Neural cell (in vitro differentiated cells): ENCODE measurements around the gene BANP. TPM values are rescaled to one million over a fixed set of nuclear protein-coding genes. Genes with fewer than 3 reads are reported as not detected.

Experiments
- H2AFZ ChIP-seq: fragments of 200-600, 300-800 bp; sonication (generic), shearing (Covaris generic); 2 replicates; pipeline ENCODE4 v1.6.0; 2014; ENCODE audit warnings: low read depth, mild to moderate bottlenecking, antibody characterized with exemption, low read length, moderate library complexity
- H3F3A ChIP-seq: fragments of 200-600 bp; shearing (Covaris generic); 2 replicates; pipeline ENCODE4 v1.6.1; 2016; ENCODE audit warnings: mild to moderate bottlenecking, moderate library complexity, mixed read lengths, antibody characterized with exemption, low read length; ENCODE audit not compliant: insufficient read depth, poor library complexity, severe bottlenecking
- H3K27ac ChIP-seq: fragments of 200-600, 300-800 bp; sonication (generic), shearing (Covaris generic); 2 replicates; pipeline ENCODE4 v1.5.1; 2014; ENCODE audit warnings: mild to moderate bottlenecking, low read length, moderate library complexity
- H3K27me3 ChIP-seq: fragments of 300-800, 200-600 bp; sonication (generic), shearing (Covaris generic); 2 replicates; pipeline ENCODE4 v1.6.0; 2014; ENCODE audit warnings: mild to moderate bottlenecking, low read depth, low read length, moderate library complexity; ENCODE audit not compliant: insufficient read depth
- H3K36me3 ChIP-seq: fragments of 300-800, 200-600 bp; sonication (generic), shearing (Covaris generic); 2 replicates; pipeline ENCODE4 v1.5.1; 2014; ENCODE audit warnings: mild to moderate bottlenecking, antibody characterized with exemption, low read length, moderate library complexity; ENCODE audit not compliant: insufficient read depth
- H3K4me2 ChIP-seq: fragments of 300-800, 200-600 bp; sonication (generic), shearing (Covaris generic); 2 replicates; pipeline ENCODE4 v1.6.0; 2014; ENCODE audit warnings: mild to moderate bottlenecking, low read length
- H3K4me3 ChIP-seq: fragments of 300-800, 200-600 bp; sonication (generic), shearing (Covaris generic); 2 replicates; pipeline ENCODE4 v1.5.1; 2014; ENCODE audit warnings: mild to moderate bottlenecking, low read length, moderate library complexity
- H3K79me2 ChIP-seq: fragments of 200-600 bp; shearing (Covaris generic); replicated peaks from 2 replicates; pipeline ENCODE4 v1.6.0; 2014; ENCODE audit warnings: mild to moderate bottlenecking, low read length, moderate library complexity; ENCODE audit not compliant: insufficient read depth
- H3K9ac ChIP-seq: fragments of 300-800, 200-600 bp; sonication (generic), shearing (Covaris generic); 2 replicates; pipeline ENCODE4 v1.6.1; 2016; ENCODE audit warnings: mild to moderate bottlenecking, low read length, mixed read lengths
- H3K9me2 ChIP-seq: fragments of 200-600 bp; shearing (Covaris generic); 2 replicates; pipeline ENCODE4 v1.6.1; 2016; ENCODE audit warnings: mild to moderate bottlenecking, low read length, mixed read lengths; ENCODE audit not compliant: insufficient read depth
- H3K9me3 ChIP-seq: fragments of 200-600, 300-800 bp; sonication (generic), shearing (Covaris generic); 2 replicates; pipeline ENCODE4 v1.6.1; 2016; ENCODE audit warnings: mild to moderate bottlenecking, mixed run types, low read length, moderate library complexity, mixed read lengths
- H4K20me1 ChIP-seq: fragments of 200-600 bp; shearing (Covaris generic); 2 replicates; pipeline ENCODE4 v1.6.1; 2016; ENCODE audit warnings: mild to moderate bottlenecking, mixed run types; ENCODE audit not compliant: insufficient read depth
- EP300 ChIP-seq: fragments of 450-650 bp; conservative IDR thresholded peaks from 2 replicates; pipeline ENCODE4 v1.6.1; 2014; ENCODE audit warnings: antibody characterized with exemption, mild to moderate bottlenecking, moderate library complexity; ENCODE audit not compliant: poor library complexity, severe bottlenecking
- EZH2 ChIP-seq: fragments of 200-600, 300-800 bp; shearing (Covaris generic), sonication (generic); IDR thresholded peaks from 2 replicates; pipeline ENCODE4 v1.6.1; 2014; ENCODE audit warnings: antibody characterized with exemption, low read length, borderline replicate concordance, mild to moderate bottlenecking; ENCODE audit not compliant: insufficient read depth, poor library complexity, severe bottlenecking
- MXI1 ChIP-seq: fragments of 450-650 bp; conservative IDR thresholded peaks from 2 replicates; pipeline ENCODE4 v1.6.1; 2014; ENCODE audit warnings: antibody characterized with exemption, mild to moderate bottlenecking; ENCODE audit not compliant: poor library complexity, severe bottlenecking
- POLR2AphosphoS5 ChIP-seq: IDR thresholded peaks from 2 replicates; pipeline ENCODE4 v1.6.1; 2012
- RAD21 ChIP-seq: fragments of 450-650 bp; conservative IDR thresholded peaks from 2 replicates; pipeline ENCODE4 v1.6.1; 2014; ENCODE audit warnings: antibody characterized with exemption, mild to moderate bottlenecking, moderate library complexity
- SMC3 ChIP-seq: fragments of 450-650 bp; conservative IDR thresholded peaks from 2 replicates; pipeline ENCODE4 v1.6.1; 2014; ENCODE audit warnings: antibody characterized with exemption, mild to moderate bottlenecking, moderate library complexity; ENCODE audit not compliant: poor library complexity
- TAF1 ChIP-seq: IDR thresholded peaks from 2 replicates; pipeline ENCODE4 v1.6.1; 2012; ENCODE audit warnings: low read depth
- polyA plus RNA-seq: library from polyadenylated mRNA; depleted of rRNA; stranded (reverse); fragments of >200 nt; gene quantifications from 2 replicates; pipeline ENCODE4 v1.2.3, GENCODE V29; 2014
- TF ChIP-seq, protein P1 (sequence below): IDR thresholded peaks from 2 replicates; pipeline ENCODE4 v1.6.1; 2012; ENCODE audit warnings: borderline replicate concordance
- TF ChIP-seq, protein P2 (sequence below): fragments of 450-650 bp; IDR thresholded peaks from 2 replicates; pipeline ENCODE4 v1.5.1; 2014; ENCODE audit warnings: antibody characterized with exemption, mild to moderate bottlenecking, moderate library complexity; ENCODE audit not compliant: poor library complexity, severe bottlenecking

The BANP gene
- polyA plus RNA-seq, 1 donor from 2014 or later = 20.6 TPM

DNA sequence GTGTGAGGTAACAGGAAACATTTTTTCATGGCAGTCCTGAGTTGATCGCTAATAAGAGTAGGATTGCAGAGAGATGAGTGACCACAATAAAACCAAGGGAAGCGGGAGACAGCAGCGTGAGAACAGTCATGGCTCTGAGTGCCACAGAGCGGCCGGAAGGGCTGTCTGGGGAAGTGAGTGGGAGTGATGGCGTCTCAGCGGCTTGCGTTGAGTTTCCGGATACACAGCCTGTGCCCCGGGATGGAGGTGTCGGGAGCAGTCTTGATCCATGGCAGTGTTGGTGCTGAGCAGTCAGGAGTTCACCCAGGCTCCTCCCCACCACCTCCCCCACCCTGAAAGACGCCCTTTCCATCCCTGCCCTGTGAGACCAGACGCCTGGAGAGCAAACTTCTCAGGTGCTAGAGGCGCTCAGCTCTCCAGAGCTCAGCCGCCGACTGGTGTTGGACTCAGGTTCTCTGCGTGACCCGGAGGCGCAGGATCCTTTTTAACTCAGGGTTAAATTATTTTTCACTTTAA, 59.8 kb downstream of the BANP start:
- Histone ChIP-seq H3K27ac (no peak overlapping the region), H3K4me2 (no peak overlapping the region), H2AFZ (no peak overlapping the region), H3K9me3 (no peaks in the 10 kb centered on the region), H3K9me2 (no peaks in the 10 kb centered on the region), H3K27me3 (no peaks in the 10 kb centered on the region), H3K4me3 (no peak overlapping the region), H3K79me2 (no peaks in the 10 kb centered on the region), H3K36me3 (no peaks in the 10 kb centered on the region), H4K20me1 (no peaks in the 10 kb centered on the region), H3K9ac (no peak overlapping the region), H3F3A (no peaks in the 10 kb centered on the region)
- TF ChIP-seq, protein P1, sequence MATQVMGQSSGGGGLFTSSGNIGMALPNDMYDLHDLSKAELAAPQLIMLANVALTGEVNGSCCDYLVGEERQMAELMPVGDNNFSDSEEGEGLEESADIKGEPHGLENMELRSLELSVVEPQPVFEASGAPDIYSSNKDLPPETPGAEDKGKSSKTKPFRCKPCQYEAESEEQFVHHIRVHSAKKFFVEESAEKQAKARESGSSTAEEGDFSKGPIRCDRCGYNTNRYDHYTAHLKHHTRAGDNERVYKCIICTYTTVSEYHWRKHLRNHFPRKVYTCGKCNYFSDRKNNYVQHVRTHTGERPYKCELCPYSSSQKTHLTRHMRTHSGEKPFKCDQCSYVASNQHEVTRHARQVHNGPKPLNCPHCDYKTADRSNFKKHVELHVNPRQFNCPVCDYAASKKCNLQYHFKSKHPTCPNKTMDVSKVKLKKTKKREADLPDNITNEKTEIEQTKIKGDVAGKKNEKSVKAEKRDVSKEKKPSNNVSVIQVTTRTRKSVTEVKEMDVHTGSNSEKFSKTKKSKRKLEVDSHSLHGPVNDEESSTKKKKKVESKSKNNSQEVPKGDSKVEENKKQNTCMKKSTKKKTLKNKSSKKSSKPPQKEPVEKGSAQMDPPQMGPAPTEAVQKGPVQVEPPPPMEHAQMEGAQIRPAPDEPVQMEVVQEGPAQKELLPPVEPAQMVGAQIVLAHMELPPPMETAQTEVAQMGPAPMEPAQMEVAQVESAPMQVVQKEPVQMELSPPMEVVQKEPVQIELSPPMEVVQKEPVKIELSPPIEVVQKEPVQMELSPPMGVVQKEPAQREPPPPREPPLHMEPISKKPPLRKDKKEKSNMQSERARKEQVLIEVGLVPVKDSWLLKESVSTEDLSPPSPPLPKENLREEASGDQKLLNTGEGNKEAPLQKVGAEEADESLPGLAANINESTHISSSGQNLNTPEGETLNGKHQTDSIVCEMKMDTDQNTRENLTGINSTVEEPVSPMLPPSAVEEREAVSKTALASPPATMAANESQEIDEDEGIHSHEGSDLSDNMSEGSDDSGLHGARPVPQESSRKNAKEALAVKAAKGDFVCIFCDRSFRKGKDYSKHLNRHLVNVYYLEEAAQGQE = no peak
- no peak for TF ChIP-seq MXI1
- TF ChIP-seq EZH2 = no peak
- no peak for TF ChIP-seq RAD21
- no peak for TF ChIP-seq TAF1

DNA sequence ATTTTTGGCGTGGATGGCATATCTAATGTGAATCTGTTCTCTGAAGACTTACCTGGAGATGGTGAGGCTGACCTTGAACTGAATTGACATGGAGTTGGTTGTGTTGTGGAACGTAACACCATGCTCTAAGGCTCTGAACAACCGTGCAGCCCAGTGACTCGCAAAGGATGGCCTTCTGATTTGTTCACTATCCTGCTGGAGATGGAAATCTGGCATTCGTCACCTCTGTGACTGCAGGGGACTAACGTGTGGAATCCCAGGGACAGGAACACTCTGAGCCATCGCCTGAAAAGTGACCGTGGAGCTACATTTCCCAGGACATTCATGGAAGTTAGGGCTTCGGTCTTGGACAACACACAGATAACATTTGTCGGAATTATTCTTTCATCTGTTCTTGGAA, 61.1 kb downstream of the BANP start:
- no peaks in the 10 kb centered on the region for H4K20me1 ChIP-seq
- H2AFZ ChIP-seq = no peak overlapping the region
- TF ChIP-seq EP300 = no peak
- TF ChIP-seq EZH2 = no peak
- TF ChIP-seq MXI1 = no peak
- no peak for TF ChIP-seq SMC3
- TF ChIP-seq TAF1 = no peak
- TF ChIP-seq, protein P1 = no peak
- TF ChIP-seq, protein P2, sequence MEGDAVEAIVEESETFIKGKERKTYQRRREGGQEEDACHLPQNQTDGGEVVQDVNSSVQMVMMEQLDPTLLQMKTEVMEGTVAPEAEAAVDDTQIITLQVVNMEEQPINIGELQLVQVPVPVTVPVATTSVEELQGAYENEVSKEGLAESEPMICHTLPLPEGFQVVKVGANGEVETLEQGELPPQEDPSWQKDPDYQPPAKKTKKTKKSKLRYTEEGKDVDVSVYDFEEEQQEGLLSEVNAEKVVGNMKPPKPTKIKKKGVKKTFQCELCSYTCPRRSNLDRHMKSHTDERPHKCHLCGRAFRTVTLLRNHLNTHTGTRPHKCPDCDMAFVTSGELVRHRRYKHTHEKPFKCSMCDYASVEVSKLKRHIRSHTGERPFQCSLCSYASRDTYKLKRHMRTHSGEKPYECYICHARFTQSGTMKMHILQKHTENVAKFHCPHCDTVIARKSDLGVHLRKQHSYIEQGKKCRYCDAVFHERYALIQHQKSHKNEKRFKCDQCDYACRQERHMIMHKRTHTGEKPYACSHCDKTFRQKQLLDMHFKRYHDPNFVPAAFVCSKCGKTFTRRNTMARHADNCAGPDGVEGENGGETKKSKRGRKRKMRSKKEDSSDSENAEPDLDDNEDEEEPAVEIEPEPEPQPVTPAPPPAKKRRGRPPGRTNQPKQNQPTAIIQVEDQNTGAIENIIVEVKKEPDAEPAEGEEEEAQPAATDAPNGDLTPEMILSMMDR = no peak
- no peak for TF ChIP-seq POLR2AphosphoS5
- TF ChIP-seq RAD21 = no peak
- no peak overlapping the region for H3K27ac ChIP-seq
- H3K9me2 ChIP-seq = no peaks in the 10 kb centered on the region
- no peaks in the 10 kb centered on the region for H3K27me3 ChIP-seq
- no peaks in the 10 kb centered on the region for H3F3A ChIP-seq
- no peak overlapping the region for H3K4me3 ChIP-seq
- no peaks in the 10 kb centered on the region for H3K9me3 ChIP-seq
- H3K9ac ChIP-seq = no peak overlapping the region
- H3K36me3 ChIP-seq = no peaks in the 10 kb centered on the region
- no peak overlapping the region for H3K4me2 ChIP-seq
- H3K79me2 ChIP-seq = no peaks in the 10 kb centered on the region
